Measurements from ENCODE around the gene CXCR1. TPM values are rescaled to one million over a fixed set of nuclear protein-coding genes. Genes with fewer than 3 reads are reported as not detected.

CXCR1 gene
- total and polyA plus RNA-seq, 2 donors (not counting 1 experiment from before 2014, with no cell fraction given): 0.04 TPM; not detected in 1

GRCh38 chr2:218138047-218138446 is 28.7 kb downstream of the CXCR1 start:
- Mint-ChIP-seq H3K4me1 (peaks cover 9% of the 10 kb centered on the region), H3K4me3 (no peak overlapping the region), H3K27ac (no peak overlapping the region), H3K27me3 (peaks cover 54% of the 10 kb centered on the region), H3K9me3 (ENCODE audit: insufficient read depth) (no peaks in the 10 kb centered on the region)
- Histone ChIP-seq H4K20me1 (ENCODE audit: control insufficient read depth, insufficient read depth, low read length, poor library complexity, severe bottlenecking) (no peaks in the 10 kb centered on the region), H3K9ac (ENCODE audit: low read length) (no peak overlapping the region), H3K9me3 (ENCODE audit: control extremely low read depth in 1 of 3, control insufficient read depth in 2 of 3, insufficient read depth in 1 of 3, low read length in 2 of 3) (no peaks in the 10 kb centered on the region), H3K27me3 (replicated peaks in 1 of 4; ENCODE audit: control extremely low read depth in 1 of 4, control insufficient read depth in 3 of 4, insufficient read depth in 4 of 4, low read length in 3 of 4) (peaks cover 0 to 28% (median 4%) of the 10 kb centered on the region in 4 experiments), H3K4me3 (ENCODE audit: control extremely low read depth in 1 of 5, extremely low read depth in 1 of 5, insufficient read depth in 1 of 5, low read depth in 2 of 5, low read length in 4 of 5) (no peak overlapping the region), H3K4me1 (ENCODE audit: control insufficient read depth in 2 of 2, insufficient read depth in 2 of 2, low read length in 2 of 2) (no peaks in the 10 kb centered on the region), H3K27ac (ENCODE audit: low read length in 2 of 2) (no peak overlapping the region), H3K36me3 (replicated peaks in 1 of 2; ENCODE audit: control extremely low read depth in 1 of 2, control insufficient read depth in 1 of 2, extremely low read depth in 1 of 2, insufficient read depth in 2 of 2, low read length in 1 of 2) (no peaks in the 10 kb centered on the region), H3K4me2 (replicated peaks; ENCODE audit: low read depth, low read length, poor library complexity, severe bottlenecking) (no peak overlapping the region), H3K79me2 (ENCODE audit: control insufficient read depth, insufficient read depth, low read length) (no peaks in the 10 kb centered on the region), H2AFZ (ENCODE audit: insufficient read depth, low read depth, low read length, poor library complexity, severe bottlenecking) (no peak overlapping the region)
- 66% methylated on average over 4 of the region's 4 CpGs for WGBS (ENCODE audit: insufficient coverage)
- POLR2A ChIA-PET: no interaction called here
- DNase-seq (no peak), ATAC-seq (ENCODE audit: low read depth) (no peak)
- TF ChIP-seq EZH2 (IDR thresholded peaks at IDR 0.05; ENCODE audit: borderline replicate concordance, insufficient read depth, low read depth, low read length, poor library complexity, severe bottlenecking): no peak
- no peak for TF ChIP-seq CTCF (IDR thresholded peaks at IDR 0.05)
- intact Hi-C loops (cut with micrococcal nuclease): no loop called here
- CTCF ChIA-PET: no interaction called here

- H2AFZ ChIP-seq (ENCODE audit: insufficient read depth, low read depth, low read length, poor library complexity, severe bottlenecking): no peak overlapping the region
- H3K27me3 ChIP-seq (replicated peaks in 1 of 4; ENCODE audit: control extremely low read depth in 1 of 4, control insufficient read depth in 3 of 4, insufficient read depth in 4 of 4, low read length in 3 of 4): peaks cover 0 to 28% (median 4%) of the 10 kb centered on the region in 4 experiments
- TF ChIP-seq CTCF (IDR thresholded peaks at IDR 0.05): no peak
- TF ChIP-seq EZH2 (IDR thresholded peaks at IDR 0.05; ENCODE audit: borderline replicate concordance, insufficient read depth, low read depth, low read length, poor library complexity, severe bottlenecking): no peak
- Mint-ChIP-seq H3K9me3 (ENCODE audit: insufficient read depth) (no peaks in the 10 kb centered on the region), H3K27me3 (peaks cover 58% of the 10 kb centered on the region), H3K4me3 (no peak overlapping the region), H3K4me1 (peaks cover 9% of the 10 kb centered on the region), H3K27ac (no peak overlapping the region)
- no peaks in the 10 kb centered on the region for H3K79me2 ChIP-seq (ENCODE audit: control insufficient read depth, insufficient read depth, low read length)
- H3K9ac ChIP-seq (ENCODE audit: low read length): no peak overlapping the region
- ATAC-seq (ENCODE audit: low read depth) (no peak), DNase-seq (no peak)
- H3K4me3 ChIP-seq (ENCODE audit: control extremely low read depth in 1 of 5, extremely low read depth in 1 of 5, insufficient read depth in 1 of 5, low read depth in 2 of 5, low read length in 4 of 5): no peak overlapping the region
- no peaks in the 10 kb centered on the region for H3K4me1 ChIP-seq (ENCODE audit: control insufficient read depth in 2 of 2, insufficient read depth in 2 of 2, low read length in 2 of 2)
- H3K4me2 ChIP-seq (replicated peaks; ENCODE audit: low read depth, low read length, poor library complexity, severe bottlenecking): no peak overlapping the region
- 17% methylated on average over 3 of the region's 3 CpGs for WGBS (ENCODE audit: insufficient coverage)
- ChIA-PET POLR2A (no interaction called here), CTCF (no interaction called here)
- no peak overlapping the region for H3K27ac ChIP-seq (ENCODE audit: low read length in 2 of 2)
- no peaks in the 10 kb centered on the region for H4K20me1 ChIP-seq (ENCODE audit: control insufficient read depth, insufficient read depth, low read length, poor library complexity, severe bottlenecking)
- H3K9me3 ChIP-seq (ENCODE audit: control extremely low read depth in 1 of 3, control insufficient read depth in 2 of 3, insufficient read depth in 1 of 3, low read length in 2 of 3): no peaks in the 10 kb centered on the region
- no peaks in the 10 kb centered on the region for H3K36me3 ChIP-seq (replicated peaks in 1 of 2; ENCODE audit: control extremely low read depth in 1 of 2, control insufficient read depth in 1 of 2, extremely low read depth in 1 of 2, insufficient read depth in 2 of 2, low read length in 1 of 2)
- intact Hi-C loops (cut with micrococcal nuclease): no loop called here
These were observed 29.2 kb downstream of the CXCR1 start for GRCh38 chr2:218137514-218137913.
